Suprapubic skin (tissue), 3 donors: Measurements from ENCODE around the gene KIF21B.

Experiments used
- EP300 ChIP-seq: sonication (generic); formaldehyde crosslinking; IDR thresholded peaks from one replicate; pipeline ENCODE4 v1.6.1; 2017; ENCODE audit warnings: antibody characterized with exemption
- TF ChIP-seq, protein P1 (sequence below), 2 donors: fragments of 200-600 bp in 1 of 2; fragments of 450-650 bp in 1 of 2; sonication (generic) in 1 of 2; IDR thresholded peaks; one replicate each; pipeline ENCODE4 v1.5.1; 2016 to 2019; ENCODE audit warnings: antibody characterized with exemption in 2 of 2, mild to moderate bottlenecking in 1 of 2, moderate library complexity in 1 of 2

DNA sequence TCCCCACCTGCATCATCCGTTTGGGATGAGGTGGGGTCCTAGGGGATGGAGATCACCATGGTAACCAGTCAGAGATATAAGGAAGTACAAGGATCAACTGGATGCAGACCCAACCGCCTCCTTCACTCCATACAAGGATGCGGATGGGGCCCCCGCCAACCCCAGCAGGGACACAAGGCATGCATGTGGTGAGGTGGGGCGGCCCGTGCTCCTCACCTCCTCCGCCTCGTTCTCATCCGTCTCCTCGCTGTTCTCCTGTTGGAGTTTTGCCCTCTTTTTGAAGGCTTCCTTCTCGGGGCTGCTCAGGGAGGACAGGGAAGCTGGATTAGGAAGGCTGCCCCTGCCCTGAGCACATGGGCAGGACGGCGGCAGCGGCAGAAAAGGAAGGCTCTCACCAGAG lies 23.8 kb downstream of the KIF21B start:
- TF ChIP-seq, protein P1, sequence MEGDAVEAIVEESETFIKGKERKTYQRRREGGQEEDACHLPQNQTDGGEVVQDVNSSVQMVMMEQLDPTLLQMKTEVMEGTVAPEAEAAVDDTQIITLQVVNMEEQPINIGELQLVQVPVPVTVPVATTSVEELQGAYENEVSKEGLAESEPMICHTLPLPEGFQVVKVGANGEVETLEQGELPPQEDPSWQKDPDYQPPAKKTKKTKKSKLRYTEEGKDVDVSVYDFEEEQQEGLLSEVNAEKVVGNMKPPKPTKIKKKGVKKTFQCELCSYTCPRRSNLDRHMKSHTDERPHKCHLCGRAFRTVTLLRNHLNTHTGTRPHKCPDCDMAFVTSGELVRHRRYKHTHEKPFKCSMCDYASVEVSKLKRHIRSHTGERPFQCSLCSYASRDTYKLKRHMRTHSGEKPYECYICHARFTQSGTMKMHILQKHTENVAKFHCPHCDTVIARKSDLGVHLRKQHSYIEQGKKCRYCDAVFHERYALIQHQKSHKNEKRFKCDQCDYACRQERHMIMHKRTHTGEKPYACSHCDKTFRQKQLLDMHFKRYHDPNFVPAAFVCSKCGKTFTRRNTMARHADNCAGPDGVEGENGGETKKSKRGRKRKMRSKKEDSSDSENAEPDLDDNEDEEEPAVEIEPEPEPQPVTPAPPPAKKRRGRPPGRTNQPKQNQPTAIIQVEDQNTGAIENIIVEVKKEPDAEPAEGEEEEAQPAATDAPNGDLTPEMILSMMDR (IDR thresholded peaks at IDR 0.05): no peak
- TF ChIP-seq EP300: no peak
